Myometrial cell (primary cell): Measurements from ENCODE around the gene CHRNA1. TPM values are rescaled to one million over a fixed set of nuclear protein-coding genes. Genes with fewer than 3 reads are reported as not detected.

ENCODE experiments used
- total RNA-seq: library from RNA; depleted of rRNA; stranded (reverse); fragments of >200 nt; gene quantifications from 2 replicates; pipeline ENCODE4 v1.2.3, GENCODE V29; 2015

The CHRNA1 gene
- total RNA-seq = not detected in 2 replicates

DNA sequence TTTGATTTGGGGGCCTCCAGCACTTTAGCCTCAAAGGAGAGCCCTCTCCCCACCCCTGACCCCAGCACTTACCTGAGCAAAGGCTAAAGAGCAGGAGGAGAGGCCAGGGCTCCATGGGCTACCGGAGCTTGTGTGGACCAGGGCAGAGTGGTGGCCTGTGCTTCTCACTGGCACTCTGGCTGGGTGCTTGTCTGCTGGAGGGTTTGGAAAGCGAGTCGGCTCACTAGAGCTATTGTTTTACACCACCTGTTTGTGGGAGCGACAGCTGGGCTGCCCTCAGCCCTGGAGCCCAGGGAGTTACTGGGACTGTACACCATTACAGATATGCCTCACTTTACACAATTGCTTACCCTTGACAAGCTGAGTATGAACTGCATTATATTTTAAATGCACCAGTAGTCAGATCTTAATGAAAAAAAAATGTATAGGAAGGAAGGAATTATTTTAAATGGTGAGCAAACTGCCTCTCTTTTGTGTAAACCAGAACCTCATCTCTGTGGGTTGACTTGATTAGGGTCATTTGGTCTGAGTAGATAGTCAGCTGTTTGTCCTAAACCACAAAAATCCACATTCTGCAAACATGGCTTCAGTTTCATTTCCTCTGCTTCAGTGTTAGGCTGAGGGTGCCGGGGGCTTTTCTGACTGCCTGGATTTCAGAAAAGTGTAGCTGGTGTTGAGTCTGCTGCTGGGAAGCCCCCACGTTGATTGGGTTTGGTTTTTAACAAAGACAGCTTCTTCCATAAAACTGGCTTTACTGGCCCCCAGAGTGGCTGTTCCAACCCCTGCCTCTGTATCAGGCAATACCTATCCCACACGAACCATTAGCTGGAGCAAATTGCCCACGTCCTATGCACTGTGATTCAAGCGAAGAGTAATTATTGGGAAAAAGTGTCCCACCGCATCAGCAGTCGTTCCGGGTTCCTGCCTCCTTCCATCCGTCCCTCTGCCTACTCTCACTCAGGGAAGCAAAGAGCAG lies at the start of gene CHRNA1:
Gene CHRNA1, minus strand, starts transcription at position 193 of the 976 bp plus-strand sequence. Its CDS starts 78 bp downstream, at position 115.

Other genes starting within 250 kb of the CHRNA1 start
- 11.3 and 13.8 TPM in 2 replicates for gene WIPF1, start 166.7 kb downstream of the CHRNA1 start, total RNA-seq
- 61.4 and 81.9 TPM in 2 replicates for gene CHN1, start 240.9 kb upstream of the CHRNA1 start, total RNA-seq